ENCODE results near the gene BHLHE40. TPM values are rescaled to one million over a fixed set of nuclear protein-coding genes. Genes with fewer than 3 reads are reported as not detected.

The BHLHE40 gene
- total and polyA plus RNA-seq, 2 of the 8 experiments (the other 6 are each of a cell fraction or from before 2014, with no cell fraction given) = 1.5 to 2.2 TPM

DNA sequence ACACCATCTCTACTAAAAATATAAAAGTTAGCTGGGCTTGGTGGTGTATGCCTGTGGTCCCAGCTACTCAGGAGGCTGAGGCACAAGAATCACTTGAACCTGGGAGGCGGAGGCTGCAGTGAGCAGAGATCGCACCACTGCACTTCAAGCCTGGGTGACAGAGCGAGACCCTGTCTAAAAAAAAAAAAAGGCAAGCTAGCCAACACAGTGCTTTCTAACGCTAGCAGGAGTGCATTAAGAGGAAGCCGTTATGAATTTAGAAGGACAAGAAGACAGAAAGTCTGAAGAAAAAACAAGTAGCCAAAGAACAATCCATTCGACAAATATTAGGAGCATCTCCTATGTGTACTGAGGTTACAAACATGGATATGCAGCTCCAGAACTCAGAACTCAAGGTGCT, 28.6 kb downstream of the BHLHE40 start:
- Histone ChIP-seq H3K27ac (ENCODE audit: low read depth, low read length) (no peak overlapping the region), H3K4me1 (replicated peaks in 1 of 4; ENCODE audit: control insufficient read depth in 3 of 4, insufficient read depth in 4 of 4, low read length in 3 of 4) (no peaks in the 10 kb centered on the region), H3K23me2 (ENCODE audit: low read depth, low read length) (no peaks in the 10 kb centered on the region), H2BK15ac (ENCODE audit: low read length) (no peak overlapping the region), H4K5ac (ENCODE audit: insufficient read length, low read depth, low read length) (no peak overlapping the region), H3K9ac (replicated peaks in 1 of 4; ENCODE audit: extremely low read depth in 1 of 4, low read depth in 3 of 4, low read length in 3 of 4) (no peak overlapping the region), H3K36me3 (ENCODE audit: control insufficient read depth in 2 of 4, insufficient read depth in 4 of 4, low read length in 3 of 4) (no peaks in the 10 kb centered on the region), H3K79me2 (ENCODE audit: control insufficient read depth in 1 of 2, insufficient read depth in 2 of 2, low read length in 2 of 2) (no peaks in the 10 kb centered on the region), H4K91ac (replicated peaks; ENCODE audit: insufficient read length, low read length) (no peak overlapping the region), H3K27me3 (replicated peaks in 1 of 4; ENCODE audit: control insufficient read depth in 3 of 4, extremely low read depth in 1 of 4, insufficient read depth in 3 of 4, low read length in 3 of 4) (no peaks in the 10 kb centered on the region), H3K4me3 (ENCODE audit: extremely low read depth in 1 of 4, insufficient read depth in 2 of 4, low read depth in 3 of 4, low read length in 4 of 4) (no peak overlapping the region), H3K79me1 (ENCODE audit: low read depth, low read length) (no peaks in the 10 kb centered on the region), H2AFZ (ENCODE audit: low read length) (no peak overlapping the region), H3K9me3 (ENCODE audit: insufficient read depth in 2 of 2, low read depth in 1 of 2, low read length in 1 of 2) (no peaks in the 10 kb centered on the region), H4K8ac (ENCODE audit: extremely low read depth, insufficient read depth, low read length) (no peak overlapping the region), H3K23ac (ENCODE audit: insufficient read length) (no peak overlapping the region), H4K20me1 (replicated peaks in 1 of 2; ENCODE audit: control insufficient read depth in 1 of 2, insufficient read depth in 2 of 2, low read length in 2 of 2) (no peaks in the 10 kb centered on the region), H2BK20ac (ENCODE audit: low read length) (no peak overlapping the region), H2AK5ac (ENCODE audit: low read depth, low read length) (no peak overlapping the region), H2BK5ac (ENCODE audit: low read depth, low read length) (no peak overlapping the region), H2BK12ac (ENCODE audit: low read depth, low read length) (no peak overlapping the region), H3K56ac (replicated peaks; ENCODE audit: insufficient read length, low read depth, low read length) (no peak overlapping the region), H3K18ac (ENCODE audit: extremely low read depth, low read length) (no peak overlapping the region), H3K4ac (replicated peaks; ENCODE audit: insufficient read length, low read depth, low read length) (no peak overlapping the region), H2BK120ac (replicated peaks; ENCODE audit: low read depth, low read length) (no peak overlapping the region), H3K4me2 (ENCODE audit: insufficient read depth in 1 of 2, low read depth in 2 of 2, low read length in 2 of 2) (no peak overlapping the region), H3K14ac (ENCODE audit: insufficient read length) (no peak overlapping the region)
- CTCF ChIA-PET (ENCODE audit: partially characterized antibody) = interaction anchor here (0.6 to 1.6 kb wide), 6 partner anchors 9 to 298 kb away, joined by 3 to 4 read pairs (median 3); no protein-coding TSS in a partner anchor
- WGBS, 2 experiments (ENCODE audit: extremely low coverage in 1 of 2, insufficient coverage in 1 of 2, insufficient read length in 1 of 2, insufficient replicate concordance in 2 of 2, low coverage in 1 of 2, low lambda C conversion rate in 2 of 2, missing lambda C conversion rate in 1 of 2) = 75% methylated on average over 6 of the region's 6 CpGs; no CpG with 5 or more reads in 1 of the 2 experiments
- FAIRE-seq (no peak), DNase-seq (ENCODE audit: low read depth in 1 of 2, low spot score in 2 of 2) (no peak)
- POLR2A ChIA-PET (ENCODE audit: partially characterized antibody) = no interaction called here
- no peak for TF ChIP-seq RAD21 (IDR thresholded peaks at IDR 0.05 in 1 of 2, conservative IDR thresholded peaks at IDR 0.05 in 1 of 2; ENCODE audit: low read depth in 2 of 2, low read length in 2 of 2)
- TF ChIP-seq SUZ12 (IDR thresholded peaks at IDR 0.05; ENCODE audit: low read length) = no peak
